ENCODE measurements around the gene FNDC1.

GRCh38 chr6:159193923-159194322, 24.7 kb downstream of the FNDC1 start:
- TF ChIP-seq TAF1 (CRISPR knock-in tag; IDR thresholded peaks at IDR 0.05) (no peak), HDAC2 (CRISPR knock-in tag; IDR thresholded peaks at IDR 0.05) (no peak), TCF7 (IDR thresholded peaks at IDR 0.05; ENCODE audit: low read depth) (no peak), CTCF (CRISPR knock-in tag; IDR thresholded peaks at IDR 0.05) (no peak), NR2F1 (CRISPR knock-in tag; IDR thresholded peaks at IDR 0.05) (no peak), GMEB2 (CRISPR knock-in tag; IDR thresholded peaks at IDR 0.05; ENCODE audit: low read depth) (no peak), MED1 (CRISPR knock-in tag; IDR thresholded peaks at IDR 0.05) (no peak)
